IMR-90 (cell line): ENCODE data around the gene C5orf63. TPM values are rescaled to one million over a fixed set of nuclear protein-coding genes. Genes with fewer than 3 reads are reported as not detected.

Experiments
- ATAC-seq: fragments of 200-7000 bp; cut with Tn5 transposase; 2 replicates; pipeline ENCODE4 v1.9.1; 2020; ENCODE audit warnings: low read depth, mild to moderate bottlenecking, moderate library complexity
- BruUV-seq: library from RNA; stranded (reverse); fragments of 400-500 nt; replicated peaks from 2 replicates; lab custom pipeline; 2021; lab: Mats Ljungman, UMichigan
- CTCF ChIA-PET: fragments of 300-600 bp; formaldehyde crosslinking; extraction: SDS; loops from one replicate; lab custom pipeline; 2021; ENCODE audit warnings: antibody characterized with exemption; lab: Yijun Ruan, JAX
- POLR2A ChIA-PET: fragments of 300-600 bp; sonication (Branson Sonifier 250); formaldehyde crosslinking; loops from one replicate; lab custom pipeline; 2022; ENCODE audit warnings: antibody characterized with exemption; ENCODE audit not compliant: unreplicated experiment; lab: Charles Lee
- DNase-seq: peaks from one replicate; pipeline ENCODE4 v3.0.0; 2013
- H2AFZ ChIP-seq: replicated peaks from 2 replicates; pipeline ENCODE3; 2013; ENCODE audit warnings: low read length, mild to moderate bottlenecking; ENCODE audit not compliant: poor library complexity
- H2AK5ac ChIP-seq: 2 replicates; pipeline ENCODE4 v1.6.1; 2013; ENCODE audit warnings: low read depth, low read length, inconsistent platforms
- H2AK9ac ChIP-seq: replicated peaks from 2 replicates; pipeline ENCODE3; 2013; ENCODE audit warnings: mild to moderate bottlenecking, low read depth, low read length, moderate library complexity; ENCODE audit not compliant: poor library complexity
- H2BK120ac ChIP-seq: 2 replicates; pipeline ENCODE4 v1.6.1; 2013; ENCODE audit warnings: low read depth, low read length, inconsistent platforms
- H2BK15ac ChIP-seq: 3 replicates; pipeline ENCODE4 v1.6.1; 2013; ENCODE audit warnings: low read depth, low read length, inconsistent platforms
- H2BK20ac ChIP-seq: 2 replicates; pipeline ENCODE4 v1.6.1; 2013; ENCODE audit warnings: low read depth, mild to moderate bottlenecking, inconsistent platforms, low read length, moderate library complexity
- H2BK5ac ChIP-seq: 2 replicates; pipeline ENCODE4 v1.6.1; 2013; ENCODE audit warnings: mild to moderate bottlenecking, low read depth, low read length, inconsistent platforms; ENCODE audit not compliant: poor library complexity, severe bottlenecking
- H3K14ac ChIP-seq: replicated peaks from 2 replicates; pipeline ENCODE4 v1.6.1; 2013; ENCODE audit warnings: low read depth, low read length, inconsistent platforms
- H3K18ac ChIP-seq: 2 replicates; pipeline ENCODE4 v1.6.1; 2013; ENCODE audit warnings: low read depth, low read length, control low read depth
- H3K23ac ChIP-seq: 2 replicates; pipeline ENCODE4 v1.6.1; 2013; ENCODE audit warnings: low read depth, low read length, inconsistent platforms
- H3K27ac ChIP-seq: 2 replicates; pipeline ENCODE4 v1.5.1; 2013; ENCODE audit warnings: mild to moderate bottlenecking, control low read depth, low read length; ENCODE audit not compliant: insufficient read depth
- H3K27me3 ChIP-seq: 2 replicates; pipeline ENCODE4 v1.6.1; 2013; ENCODE audit warnings: low read length; ENCODE audit not compliant: control insufficient read depth, insufficient read depth
- H3K36me3 ChIP-seq: 2 replicates; pipeline ENCODE4 v1.6.1; 2013; ENCODE audit warnings: low read length, mixed read lengths; ENCODE audit not compliant: control insufficient read depth, insufficient read depth
- H3K4ac ChIP-seq: 2 replicates; pipeline ENCODE4 v1.6.1; 2013; ENCODE audit warnings: low read depth, low read length, inconsistent platforms
- H3K4me1 ChIP-seq: 2 replicates; pipeline ENCODE4 v1.6.1; 2013; ENCODE audit warnings: low read length, mixed read lengths; ENCODE audit not compliant: control insufficient read depth, insufficient read depth
- H3K4me2 ChIP-seq: 2 replicates; pipeline ENCODE4 v1.6.1; 2013; ENCODE audit warnings: low read depth, mild to moderate bottlenecking, control low read depth, low read length, moderate library complexity
- H3K4me3 ChIP-seq: 2 replicates; pipeline ENCODE4 v1.5.1; 2013; ENCODE audit warnings: low read depth, mild to moderate bottlenecking, control low read depth, low read length, moderate library complexity; ENCODE audit not compliant: insufficient read depth
- H3K56ac ChIP-seq: 2 replicates; pipeline ENCODE4 v1.6.1; 2013; ENCODE audit warnings: low read length, inconsistent platforms; ENCODE audit not compliant: insufficient read depth; ENCODE audit errors: extremely low read depth
- H3K79me1 ChIP-seq, 2 experiments: 2 replicates each; pipeline ENCODE4 v1.6.1; 2013; ENCODE audit warnings: low read length in 2 of 2, inconsistent platforms in 1 of 2, low read depth in 1 of 2
- H3K9ac ChIP-seq: 2 replicates; pipeline ENCODE4 v1.6.1; 2013; ENCODE audit warnings: low read depth, low read length, control low read depth
- H3K9me1 ChIP-seq: 2 replicates; pipeline ENCODE4 v1.6.1; 2013; ENCODE audit warnings: low read length, inconsistent platforms; ENCODE audit not compliant: insufficient read depth
- H3K9me3 ChIP-seq: 2 replicates; pipeline ENCODE4 v1.6.1; 2013; ENCODE audit warnings: low read length; ENCODE audit not compliant: control insufficient read depth, insufficient read depth
- H4K20me1 ChIP-seq: 2 replicates; pipeline ENCODE4 v1.6.1; 2013; ENCODE audit warnings: low read length, inconsistent platforms; ENCODE audit not compliant: insufficient read depth
- H4K5ac ChIP-seq: 2 replicates; pipeline ENCODE4 v1.6.1; 2013; ENCODE audit warnings: mild to moderate bottlenecking, low read depth, low read length, control low read depth
- H4K8ac ChIP-seq, 2 experiments: 2 replicates each; pipeline ENCODE4 v1.6.1; 2013; ENCODE audit warnings: low read depth in 2 of 2, low read length in 2 of 2, control low read depth in 1 of 2, inconsistent platforms in 1 of 2
- H4K91ac ChIP-seq: 2 replicates; pipeline ENCODE4 v1.6.1; 2013; ENCODE audit warnings: low read depth, low read length, inconsistent platforms; ENCODE audit not compliant: insufficient read depth
- MXI1 ChIP-seq: IDR thresholded peaks from 2 replicates; pipeline ENCODE4 v1.6.1; 2012; ENCODE audit warnings: low read depth, mild to moderate bottlenecking, low read length, moderate library complexity, borderline replicate concordance
- RFX5 ChIP-seq: IDR thresholded peaks from 2 replicates; pipeline ENCODE4 v1.8.0; 2012; ENCODE audit warnings: low read depth, mild to moderate bottlenecking, low read length, moderate library complexity
- dilution Hi-C: fragments of 300-500 bp; cut with HindIII; formaldehyde crosslinking; loops from one replicate; pipeline ENCODE4 v1.14.3; 2018; ENCODE audit warnings: low sequenced_read_pairs; ENCODE audit not compliant: unreplicated experiment
- in situ Hi-C: fragments of 300-500 bp; cut with MboI; formaldehyde crosslinking; loops from 3 replicates; pipeline ENCODE4 v1.14.3; 2019; ENCODE audit warnings: low sequenced_read_pairs, inconsistent platforms, mixed read lengths
- intact Hi-C: fragments of 100-400 bp; cut with micrococcal nuclease; formaldehyde crosslinking; loops from 2 replicates; pipeline ENCODE4 v1.10.0; 2022
- polyA plus RNA-seq, 3 experiments: library from polyadenylated mRNA; depleted of rRNA; stranded (reverse); fragments of >200 nt; gene quantifications; 2 replicates each; pipeline ENCODE4 v1.2.3, GENCODE V29; 2012; ENCODE audit warnings: low replicate concordance in 1 of 3
- total RNA-seq: library from RNA; depleted of rRNA; stranded (reverse); fragments of >200 nt; gene quantifications from 2 replicates; pipeline ENCODE4 v1.2.3, GENCODE V29; 2012
- TF ChIP-seq, protein P1 (sequence below): fragments of 150-350 bp; IDR thresholded peaks from 2 replicates; pipeline ENCODE4 v1.6.1; 2017; ENCODE audit warnings: mild to moderate bottlenecking, antibody characterized with exemption, low read length, low read depth

Gene C5orf63
- total and polyA plus RNA-seq, 2 of the 4 experiments (the other 2 are of a cell fraction) = 0.72 to 1.1 TPM

DNA sequence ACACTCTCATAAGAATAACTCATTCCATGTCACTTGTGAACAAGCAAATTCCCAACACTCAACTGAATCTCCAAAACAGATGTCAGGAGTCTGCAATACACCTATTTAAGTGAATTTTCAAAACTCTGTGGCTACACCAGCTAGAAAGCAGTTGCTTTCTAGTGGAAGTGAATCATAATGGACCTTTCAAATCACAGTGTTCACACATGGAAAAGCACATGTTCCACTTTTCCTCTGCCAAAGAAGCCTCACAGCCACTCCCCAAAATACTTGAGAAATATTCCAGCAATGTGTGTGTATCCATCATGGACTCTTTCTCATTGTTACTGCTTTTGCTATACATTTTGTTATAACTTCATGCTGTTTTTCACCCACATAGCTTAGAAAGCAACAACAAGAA, 60.4 kb downstream of the C5orf63 start:
- ATAC-seq = peak; percentile 49
- no peak overlapping the region for H3K14ac ChIP-seq
- 0 out of 2 replicates have a peak overlapping the region, but pooled peaks have one; percentile 11 for H3K56ac ChIP-seq
- no peaks in the 10 kb centered on the region for H3K27me3 ChIP-seq
- no peak overlapping the region for H2AK9ac ChIP-seq
- dilution Hi-C loops (no loop called here), in situ Hi-C loops (no loop called here), intact Hi-C loops (loop anchor here (2.0 kb wide), 1 partner anchor 14 kb away; no protein-coding TSS in a partner anchor)
- H2BK120ac ChIP-seq = peak overlapping the region; percentile 2; the same call in 1 of the 2 replicates
- no peaks in the 10 kb centered on the region for H3K9me3 ChIP-seq
- no peaks in the 10 kb centered on the region for H3K36me3 ChIP-seq
- CTCF ChIA-PET = no interaction called here
- TF ChIP-seq, protein P1, sequence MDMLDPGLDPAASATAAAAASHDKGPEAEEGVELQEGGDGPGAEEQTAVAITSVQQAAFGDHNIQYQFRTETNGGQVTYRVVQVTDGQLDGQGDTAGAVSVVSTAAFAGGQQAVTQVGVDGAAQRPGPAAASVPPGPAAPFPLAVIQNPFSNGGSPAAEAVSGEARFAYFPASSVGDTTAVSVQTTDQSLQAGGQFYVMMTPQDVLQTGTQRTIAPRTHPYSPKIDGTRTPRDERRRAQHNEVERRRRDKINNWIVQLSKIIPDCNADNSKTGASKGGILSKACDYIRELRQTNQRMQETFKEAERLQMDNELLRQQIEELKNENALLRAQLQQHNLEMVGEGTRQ = no peak
- TF ChIP-seq RFX5 = no peak
- peak; percentile 96 for TF ChIP-seq MXI1
- H4K91ac ChIP-seq = no peak overlapping the region; the same call in 1 of the 2 replicates
- BruUV-seq = no TSS peak
- H4K20me1 ChIP-seq = no peaks in the 10 kb centered on the region
- no peak overlapping the region for H2AFZ ChIP-seq
- H4K8ac ChIP-seq = peak overlapping the region; percentile 18 to 24; a peak in 2 of 4 replicates
- H3K18ac ChIP-seq = peak overlapping the region; percentile 0; the same call in 1 of the 2 replicates
- peak; percentile 72 for DNase-seq
- peak overlapping the region; percentile 24; the same call in 1 of the 2 replicates for H2BK20ac ChIP-seq
- H3K27ac ChIP-seq = no peak overlapping the region
- H3K23ac ChIP-seq = peak overlapping the region; percentile 39; the same call in 1 of the 2 replicates
- no peak overlapping the region; the same call in 1 of the 2 replicates for H3K9ac ChIP-seq
- H2BK5ac ChIP-seq = peak overlapping the region; percentile 56
- peak overlapping the region; percentile 65; the same call in 1 of the 2 replicates for H3K4me2 ChIP-seq
- POLR2A ChIA-PET = no interaction called here
- peaks cover 4% of the 10 kb centered on the region; the same call in 1 of the 2 replicates for H3K4me1 ChIP-seq
- H2AK5ac ChIP-seq = no peak overlapping the region
- no peak overlapping the region for H3K4me3 ChIP-seq
- H3K79me1 ChIP-seq = peaks cover 10 to 38% of the 10 kb centered on the region in 2 experiments; a peak in 3 of 4 replicates
- H2BK15ac ChIP-seq = 0 out of 3 replicates have a peak overlapping the region, but pooled peaks have one; percentile 15
- no peak overlapping the region; the same call in 1 of the 2 replicates for H4K5ac ChIP-seq
- no peak overlapping the region; the same call in 1 of the 2 replicates for H3K4ac ChIP-seq
- H3K9me1 ChIP-seq = peaks cover 5% of the 10 kb centered on the region; the same call in 1 of the 2 replicates
